ENCODE data around the gene LSM3. TPM values are rescaled to one million over a fixed set of nuclear protein-coding genes. Genes with fewer than 3 reads are reported as not detected.

Gene LSM3
- total and polyA plus RNA-seq, 9 of the 15 experiments (the other 6 are each of a cell fraction or from before 2014, with no cell fraction given), result 33.8 to 203 (median 61.2) TPM

- no peak for TF ChIP-seq ELK1 (CRISPR knock-in tag; IDR thresholded peaks at IDR 0.05)
- TF ChIP-seq MGA (IDR thresholded peaks at IDR 0.05), result no peak
- TF ChIP-seq MLLT1 (IDR thresholded peaks at IDR 0.05), result no peak
- TF ChIP-seq STAG1 (CRISPR knock-in tag; IDR thresholded peaks at IDR 0.05; ENCODE audit: borderline replicate concordance), result no peak
Measured at GRCh38 chr3:14166877-14167603, 11.6 kb upstream of the LSM3 start (continued).

Measured in K562 (cell line).